Esophagus muscularis mucosa (tissue), 3 donors: ENCODE results near the gene MAP3K4.

Source experiments
- CTCF ChIP-seq, 3 experiments: fragments of 200-600 bp in 2 of 3; fragments of 450-650 bp in 1 of 3; sonication (generic) in 2 of 3; IDR thresholded peaks; one replicate each; pipeline ENCODE4 v1.5.1; 2017 to 2019; ENCODE audit warnings: antibody characterized with exemption in 3 of 3, mild to moderate bottlenecking in 2 of 3, moderate library complexity in 1 of 3
- POLR2AphosphoS5 ChIP-seq, 2 donors: sonication (generic); formaldehyde crosslinking; IDR thresholded peaks; one replicate each; pipeline ENCODE4 v1.6.1; 2017; ENCODE audit warnings: antibody characterized with exemption in 2 of 2

- no peak for TF ChIP-seq POLR2AphosphoS5 (IDR thresholded peaks at IDR 0.05)
- TF ChIP-seq CTCF (IDR thresholded peaks at IDR 0.05), result no peak
Observed at GRCh38 chr6:161041274-161041673, 49.7 kb downstream of the MAP3K4 start.
